Tibial artery (tissue), 4 donors: ENCODE data around the gene CRB3.
A peak's percentile ranks its signal among the peaks of the same experiment; 100 is the strongest.

Source experiments
- DNase-seq, 2 donors: peaks; one replicate each; pipeline ENCODE4 v3.0.0-alpha.2; 2019
- H3K27ac ChIP-seq, 2 donors: fragments of 200-600 bp; sonication (generic) in 1 of 2; 1 replicate in 1 of 2; 2 replicates in 1 of 2; pipeline ENCODE4 v1.5.1; 2018 to 2019; ENCODE audit warnings: mild to moderate bottlenecking in 1 of 2
- H3K27me3 ChIP-seq, 2 donors: fragments of 200-600 bp; sonication (generic) in 1 of 2; one replicate each; pipeline versions ENCODE4 v1.5.1 to v1.6.0; 2016 to 2019
- H3K36me3 ChIP-seq, 3 donors: fragments of 200-600 bp; sonication (generic) in 2 of 3; one replicate each; pipeline ENCODE4 v1.5.1; 2016 to 2019; ENCODE audit warnings: mild to moderate bottlenecking in 2 of 3
- H3K4me1 ChIP-seq, 4 donors: fragments of 200-600 bp; sonication (generic) in 2 of 4; 1 replicate in 3 of 4; 2 replicates in 1 of 4; pipeline ENCODE4 v1.5.1; 2016 to 2019
- H3K4me3 ChIP-seq, 2 donors: fragments of 200-600 bp; sonication (generic) in 1 of 2; 1 replicate in 1 of 2; 2 replicates in 1 of 2; pipeline ENCODE4 v1.5.1; 2018 to 2019; ENCODE audit warnings: mild to moderate bottlenecking in 2 of 2
- H3K9me3 ChIP-seq, 3 donors: fragments of 200-600 bp; sonication (generic) in 1 of 3; one replicate each; pipeline ENCODE4 v1.5.1; 2016 to 2019
- intact Hi-C: fragments of 100-400 bp; cut with DNase I; formaldehyde crosslinking; loops from one replicate; pipeline ENCODE4 v1.15.0; 2023; ENCODE audit warnings: low total_unique reads
- TF ChIP-seq, protein P1 (sequence below), 2 experiments: fragments of 200-600 bp in 1 of 2; fragments of 450-650 bp in 1 of 2; IDR thresholded peaks; one replicate each; pipeline ENCODE4 v1.5.1; 2017 to 2019; ENCODE audit warnings: antibody characterized with exemption in 2 of 2, mild to moderate bottlenecking in 1 of 2, moderate library complexity in 1 of 2

Gene CRB3

DNA sequence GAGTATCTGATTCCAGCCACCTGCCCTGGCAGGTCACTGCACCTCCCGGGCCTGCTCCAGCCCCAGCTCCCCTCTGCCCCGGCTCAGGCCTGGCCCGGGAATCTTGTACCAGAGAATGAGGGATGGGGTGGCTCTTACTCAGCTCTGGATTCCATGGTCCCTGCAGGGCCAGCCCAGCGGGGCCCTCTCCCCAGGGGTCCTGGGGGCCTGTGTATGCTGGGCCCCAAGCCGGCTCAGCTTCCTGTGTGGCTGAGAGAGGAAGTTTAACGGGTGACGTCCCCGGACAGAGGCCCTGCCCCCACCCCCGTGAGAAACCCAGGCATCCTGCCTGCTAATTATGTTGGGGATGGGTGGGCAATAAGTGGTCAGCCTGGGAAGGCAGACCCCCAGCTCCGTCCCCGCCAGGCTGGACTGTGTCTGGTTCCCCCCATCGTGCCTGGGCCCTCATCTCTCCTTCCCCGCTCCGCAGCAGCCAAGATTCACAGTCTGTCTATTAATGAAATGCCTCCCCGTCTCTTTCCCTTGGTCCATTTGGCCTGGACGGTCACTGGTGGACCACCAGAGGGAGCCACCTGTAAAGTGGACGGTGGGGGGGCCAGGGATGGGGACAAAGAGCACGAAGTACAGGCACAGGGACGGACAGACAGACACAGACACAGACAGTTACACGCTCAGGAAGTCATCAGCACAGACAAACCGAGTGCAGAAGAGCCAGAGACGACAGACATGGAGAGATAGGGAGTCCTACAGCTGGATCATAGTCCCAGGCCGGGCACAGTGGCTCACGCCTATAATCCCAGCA, 17.7 kb downstream of the CRB3 start, which contains the start of gene DENND1C:
DENND1C (minus strand) TSS at position 247 of the 802 bp plus-strand sequence; CDS start at position 155, 92 bp downstream.
- peak within 1 kb of the TSS in 1 of 2 donors; percentile 22 for H3K4me3 ChIP-seq
- no peak within 1 kb of the TSS for H3K27ac ChIP-seq
- no peaks in the 10 kb centered on the region for H3K9me3 ChIP-seq
- intact Hi-C loops: no loop called here
- peaks cover 0 to 3% (median under 1%) of the 10 kb centered on the region in 4 donors for H3K4me1 ChIP-seq
- no peaks in the 10 kb centered on the region for H3K36me3 ChIP-seq
- DNase-seq: no peak
- H3K27me3 ChIP-seq: peaks cover 0 to 56% of the 10 kb centered on the region in 2 donors
- TF ChIP-seq, protein P1, sequence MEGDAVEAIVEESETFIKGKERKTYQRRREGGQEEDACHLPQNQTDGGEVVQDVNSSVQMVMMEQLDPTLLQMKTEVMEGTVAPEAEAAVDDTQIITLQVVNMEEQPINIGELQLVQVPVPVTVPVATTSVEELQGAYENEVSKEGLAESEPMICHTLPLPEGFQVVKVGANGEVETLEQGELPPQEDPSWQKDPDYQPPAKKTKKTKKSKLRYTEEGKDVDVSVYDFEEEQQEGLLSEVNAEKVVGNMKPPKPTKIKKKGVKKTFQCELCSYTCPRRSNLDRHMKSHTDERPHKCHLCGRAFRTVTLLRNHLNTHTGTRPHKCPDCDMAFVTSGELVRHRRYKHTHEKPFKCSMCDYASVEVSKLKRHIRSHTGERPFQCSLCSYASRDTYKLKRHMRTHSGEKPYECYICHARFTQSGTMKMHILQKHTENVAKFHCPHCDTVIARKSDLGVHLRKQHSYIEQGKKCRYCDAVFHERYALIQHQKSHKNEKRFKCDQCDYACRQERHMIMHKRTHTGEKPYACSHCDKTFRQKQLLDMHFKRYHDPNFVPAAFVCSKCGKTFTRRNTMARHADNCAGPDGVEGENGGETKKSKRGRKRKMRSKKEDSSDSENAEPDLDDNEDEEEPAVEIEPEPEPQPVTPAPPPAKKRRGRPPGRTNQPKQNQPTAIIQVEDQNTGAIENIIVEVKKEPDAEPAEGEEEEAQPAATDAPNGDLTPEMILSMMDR (IDR thresholded peaks at IDR 0.05): peak in 1 of 2 experiments; percentile 25

DNA sequence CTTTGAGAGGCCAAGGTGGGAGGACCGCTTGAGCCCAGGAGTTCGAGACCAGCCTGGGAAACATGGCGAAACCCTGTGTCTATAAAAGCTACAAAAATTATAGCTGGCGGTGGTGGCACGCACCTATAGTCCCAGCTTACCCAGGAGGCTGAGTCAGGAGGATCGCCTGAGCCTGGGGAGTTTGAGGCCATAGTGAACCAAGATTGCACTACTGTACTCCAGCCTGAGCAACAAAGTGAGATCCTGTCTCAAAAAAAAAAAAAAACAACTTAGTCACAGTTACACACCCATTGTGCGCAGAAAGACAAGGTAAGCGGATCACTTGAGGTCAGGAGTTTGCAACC, 18.2 kb downstream of the CRB3 start:
- Histone ChIP-seq H3K9me3 (no peaks in the 10 kb centered on the region), H3K4me1 (no peaks in the 10 kb centered on the region), H3K27me3 (peaks cover 0 to 51% of the 10 kb centered on the region in 2 donors), H3K4me3 (no peak overlapping the region), H3K27ac (no peak overlapping the region), H3K36me3 (no peaks in the 10 kb centered on the region)
- intact Hi-C loops: no loop called here
- TF ChIP-seq, protein P1 (IDR thresholded peaks at IDR 0.05): no peak
- no peak for DNase-seq

DNA sequence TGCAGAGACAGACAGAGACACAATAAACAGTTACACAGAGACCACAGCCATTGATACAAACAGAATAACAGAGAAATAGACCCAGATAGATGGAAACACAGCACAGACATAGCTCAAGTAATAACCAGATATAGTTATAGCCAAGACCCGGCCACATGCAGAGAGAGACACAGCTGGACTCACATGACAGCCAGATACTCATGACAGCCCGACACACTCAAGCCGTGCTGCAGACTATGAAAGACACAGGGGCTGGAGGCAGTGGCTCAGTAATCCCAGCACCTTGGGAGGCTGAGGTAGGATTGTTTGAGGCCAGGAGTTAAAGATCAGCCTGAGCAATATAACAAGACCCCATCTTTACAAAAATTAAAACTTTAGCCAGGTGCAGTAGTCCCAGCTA, 19.2 kb downstream of the CRB3 start:
- H3K36me3 ChIP-seq: no peaks in the 10 kb centered on the region
- DNase-seq: no peak
- intact Hi-C loops: no loop called here
- H3K27me3 ChIP-seq: peaks cover 0 to 43% of the 10 kb centered on the region in 2 donors
- H3K9me3 ChIP-seq: no peaks in the 10 kb centered on the region
- no peaks in the 10 kb centered on the region for H3K4me1 ChIP-seq
- TF ChIP-seq, protein P1 (IDR thresholded peaks at IDR 0.05): no peak
- no peak overlapping the region for H3K27ac ChIP-seq
- H3K4me3 ChIP-seq: no peak overlapping the region

DNA sequence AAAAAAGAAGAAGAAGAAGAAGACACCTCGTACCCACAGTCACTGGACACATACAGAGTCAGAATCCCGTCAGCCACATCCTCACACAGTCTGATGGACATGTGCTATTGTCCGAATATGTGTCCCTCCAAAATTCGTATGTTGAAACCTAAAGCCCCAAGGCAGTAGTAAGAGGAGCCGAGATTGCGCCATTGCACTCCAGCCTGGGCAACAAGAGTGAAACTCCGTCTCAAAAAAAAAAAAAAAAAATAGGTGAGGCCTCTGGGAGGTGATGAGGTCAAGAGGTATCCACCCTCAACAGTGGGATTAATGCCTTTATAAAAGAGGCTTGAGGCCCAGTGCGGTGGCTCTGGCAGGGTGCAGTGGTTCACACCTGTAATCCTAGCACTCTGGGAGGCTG, 20.2 kb downstream of the CRB3 start:
- H3K4me1 ChIP-seq: no peaks in the 10 kb centered on the region
- DNase-seq: no peak
- TF ChIP-seq, protein P1 (IDR thresholded peaks at IDR 0.05): no peak

DNA sequence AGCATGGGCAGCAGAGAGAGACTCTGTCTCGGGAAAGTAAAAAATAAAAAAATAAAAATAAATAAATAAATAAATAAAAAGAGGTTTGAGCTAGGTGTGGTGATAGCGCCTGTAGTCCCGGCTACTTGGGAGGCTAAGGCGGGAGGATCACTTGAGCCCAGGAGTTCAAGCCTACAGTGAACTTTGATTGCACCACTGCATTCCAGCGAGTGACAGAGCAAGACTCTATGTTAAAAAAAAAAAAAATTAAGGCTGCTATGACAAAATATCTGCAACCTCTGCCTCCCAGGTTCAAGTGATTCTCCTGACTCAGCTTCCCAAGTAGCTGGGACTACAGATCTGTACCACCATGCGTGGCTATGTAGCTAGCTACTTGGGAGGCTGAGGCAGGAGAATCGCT, 20.8 kb downstream of the CRB3 start:
- no peaks in the 10 kb centered on the region for H3K9me3 ChIP-seq
- intact Hi-C loops: no loop called here
- no peaks in the 10 kb centered on the region for H3K36me3 ChIP-seq
- TF ChIP-seq, protein P1 (IDR thresholded peaks at IDR 0.05): no peak
- H3K27ac ChIP-seq: no peak overlapping the region
- H3K4me1 ChIP-seq: no peaks in the 10 kb centered on the region
- DNase-seq: no peak
- peaks cover 0 to 29% of the 10 kb centered on the region in 2 donors for H3K27me3 ChIP-seq
- H3K4me3 ChIP-seq: no peak overlapping the region

More for the DNA sequence above, 20.2 kb downstream of the CRB3 start:
- Histone ChIP-seq H3K36me3 (no peaks in the 10 kb centered on the region), H3K27me3 (peaks cover 0 to 35% of the 10 kb centered on the region in 2 donors), H3K9me3 (no peaks in the 10 kb centered on the region), H3K4me3 (no peak overlapping the region), H3K27ac (no peak overlapping the region)
- intact Hi-C loops: no loop called here
